ENCODE measurements around the gene TPD52L2.

Gene TPD52L2

GRCh38 chr20:63896264-63897105 is 31.4 kb downstream of the TPD52L2 start:
- H3K4me3 ChIP-seq (ENCODE audit: low read depth, low read length) = peak overlapping the region; percentile 59
- in situ Hi-C loops (cut with HindIII; ENCODE audit: low sequenced_read_pairs) = no loop called here
- no peak for DNase-seq (ENCODE audit: low read depth)
- TF ChIP-seq CTCF (IDR thresholded peaks at IDR 0.05; ENCODE audit: low read depth, low read length, missing control alignments) = no peak

- in situ Hi-C loops (cut with HindIII; ENCODE audit: low sequenced_read_pairs) = no loop called here
- TF ChIP-seq CTCF (IDR thresholded peaks at IDR 0.05; ENCODE audit: low read depth, low read length, missing control alignments) = no peak
- H3K4me3 ChIP-seq (ENCODE audit: low read depth, low read length) = no peak overlapping the region
- DNase-seq (ENCODE audit: low read depth) = no peak
Measured at GRCh38 chr20:63897978-63898561, 33.0 kb downstream of the TPD52L2 start.

DNA sequence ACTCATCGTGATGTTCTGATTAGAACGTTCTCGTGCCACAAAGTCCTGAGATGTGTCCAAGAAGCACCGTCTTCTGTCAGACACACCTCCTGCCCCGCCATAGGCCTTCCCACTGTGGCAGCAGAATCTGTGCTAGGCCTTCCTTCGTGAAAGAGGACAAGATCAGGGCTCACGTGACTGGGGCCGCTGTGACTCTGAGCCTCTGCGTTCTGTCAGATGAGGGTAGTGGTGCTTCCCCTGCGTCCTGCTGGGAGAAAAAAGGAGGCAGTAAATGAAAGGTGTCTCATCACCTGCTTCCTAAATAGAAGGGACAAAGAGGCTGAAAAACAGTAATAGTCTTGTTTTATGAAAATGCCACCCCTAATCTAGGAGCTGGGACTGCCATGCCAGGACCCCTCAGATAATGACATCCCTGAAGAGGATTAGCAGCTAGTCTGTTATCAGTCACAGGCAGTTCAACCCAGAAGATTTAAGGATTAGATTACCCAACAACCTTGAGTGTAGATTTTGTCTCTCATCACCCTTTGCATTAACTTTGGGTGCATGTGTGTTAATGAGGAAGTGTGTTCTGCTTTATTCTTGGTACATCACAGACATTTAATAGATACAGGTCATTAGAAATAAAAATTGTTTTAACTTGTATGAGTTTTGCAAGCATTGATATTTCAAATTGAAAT is 34.0 kb downstream of the TPD52L2 start:
- no peak overlapping the region for H3K4me3 ChIP-seq (ENCODE audit: low read depth, low read length)
- in situ Hi-C loops (cut with HindIII; ENCODE audit: low sequenced_read_pairs) = no loop called here
- TF ChIP-seq CTCF (IDR thresholded peaks at IDR 0.05; ENCODE audit: low read depth, low read length, missing control alignments) = no peak
- no peak for DNase-seq (ENCODE audit: low read depth)

DNA sequence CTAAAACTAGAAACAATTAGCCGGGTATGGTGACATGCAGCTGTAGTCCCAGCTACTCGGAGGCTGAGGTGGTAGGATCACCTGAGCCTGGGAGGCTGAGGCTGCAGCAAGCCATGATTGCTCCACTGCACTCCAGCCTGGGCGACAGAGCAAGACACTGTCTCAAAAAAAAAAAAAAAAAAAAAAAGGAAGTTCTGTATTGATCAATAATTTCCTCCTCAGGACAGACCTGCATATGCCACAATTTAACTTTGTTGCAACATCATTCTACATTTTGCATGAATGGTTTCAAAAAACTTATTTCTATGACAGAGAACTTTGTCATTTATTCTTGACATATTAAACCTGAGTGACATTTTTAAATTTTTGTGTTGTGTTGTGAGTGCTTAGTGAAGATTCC is 35.3 kb downstream of the TPD52L2 start:
- no peak for TF ChIP-seq CTCF (IDR thresholded peaks at IDR 0.05; ENCODE audit: low read depth, low read length, missing control alignments)
- H3K4me3 ChIP-seq (ENCODE audit: low read depth, low read length) = no peak overlapping the region
- in situ Hi-C loops (cut with HindIII; ENCODE audit: low sequenced_read_pairs) = no loop called here
- DNase-seq (ENCODE audit: low read depth) = no peak

DNA sequence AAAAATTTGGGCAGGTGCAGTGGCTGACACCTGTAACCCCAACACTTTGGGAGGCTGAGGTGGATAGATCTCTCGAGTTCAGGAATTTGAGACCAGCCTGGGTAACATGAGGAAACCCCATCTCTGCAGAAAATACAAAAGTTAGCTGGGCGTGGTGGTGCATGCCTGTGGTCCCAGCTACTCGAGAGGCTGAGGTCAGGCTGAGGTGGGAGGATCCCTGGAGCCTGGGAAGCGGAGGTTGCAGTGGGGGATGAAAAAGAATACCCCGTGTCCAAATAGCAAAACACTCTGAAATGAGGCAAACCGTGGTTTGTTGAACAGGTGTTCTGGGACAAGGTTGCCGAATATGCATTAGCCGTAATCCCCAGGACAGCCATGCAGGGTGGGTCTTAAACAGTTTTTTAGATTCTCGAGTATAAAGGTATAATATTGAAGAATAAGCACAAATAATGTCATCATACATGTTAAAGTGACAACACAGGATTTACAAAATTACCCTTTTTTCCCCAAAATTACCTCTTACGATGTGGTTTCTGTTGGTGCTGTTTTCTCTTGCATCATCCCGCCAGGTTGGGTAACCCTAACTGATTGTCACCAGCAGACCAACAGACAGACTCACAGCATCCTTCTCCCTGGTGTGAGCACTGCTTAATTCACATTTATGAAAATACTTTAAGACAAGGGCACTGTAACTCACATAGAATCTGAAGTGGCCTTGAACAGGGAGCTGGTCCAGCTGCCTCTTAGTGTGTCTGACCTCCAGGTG is 38.9 kb downstream of the TPD52L2 start:
- in situ Hi-C loops (cut with HindIII; ENCODE audit: low sequenced_read_pairs) = no loop called here
- no peak for DNase-seq (ENCODE audit: low read depth)
- H3K4me3 ChIP-seq (ENCODE audit: low read depth, low read length) = no peak overlapping the region
- no peak for TF ChIP-seq CTCF (IDR thresholded peaks at IDR 0.05; ENCODE audit: low read depth, low read length, missing control alignments)
